ENCODE data around the gene MAML2.

- TF ChIP-seq CTCF (conservative IDR thresholded peaks at IDR 0.05) (no peak), ZFX (IDR thresholded peaks at IDR 0.05) (no peak)
These were observed 2.5 kb downstream of the MAML2 start for GRCh38 chr11:96340555-96340885.

All from C4-2B (cell line).